Peyer's patch (tissue), 4 donors: Measurements from ENCODE around the gene CGNL1.

Experiments used
- CTCF ChIP-seq, 6 experiments: fragments of 450-650 bp in 4 of 6; fragments of 200-600 bp in 2 of 6; sonication (generic) in 1 of 6; IDR thresholded peaks; one replicate each; pipeline ENCODE4 v1.5.1; 2017 to 2019; ENCODE audit warnings: antibody characterized with exemption in 6 of 6, mild to moderate bottlenecking in 3 of 6, moderate library complexity in 1 of 6
- POLR2A ChIP-seq, 2 donors: fragments of 450-650 bp; IDR thresholded peaks; one replicate each; pipeline ENCODE4 v1.5.1; 2017; ENCODE audit warnings: antibody characterized with exemption in 2 of 2, mild to moderate bottlenecking in 2 of 2, moderate library complexity in 2 of 2

GRCh38 chr15:57592836-57593420, 216.6 kb downstream of the CGNL1 start:
- no peak for TF ChIP-seq POLR2A (IDR thresholded peaks at IDR 0.05)
- TF ChIP-seq CTCF (IDR thresholded peaks at IDR 0.05) = no peak
